SU-DHL-6 (cell line): ENCODE results near the gene NPDC1.

Source experiments
- H2AFZ ChIP-seq: fragments of 200-600 bp; sonication (generic); 2 replicates; pipeline ENCODE4 v1.6.1; 2014; ENCODE audit warnings: low read depth, mild to moderate bottlenecking, moderate library complexity, mixed read lengths, antibody characterized with exemption, low read length; ENCODE audit not compliant: severe bottlenecking
- H3F3A ChIP-seq: fragments of 200-600 bp; shearing (Covaris generic); 2 replicates; pipeline ENCODE4 v1.6.0; 2016; ENCODE audit warnings: antibody characterized with exemption, mild to moderate bottlenecking; ENCODE audit not compliant: insufficient read depth
- H3K27ac ChIP-seq: fragments of 200-600 bp; sonication (generic); 2 replicates; pipeline ENCODE4 v1.5.1; 2016; ENCODE audit warnings: low read depth, mild to moderate bottlenecking, low read length, moderate library complexity, mixed read lengths
- H3K27me3 ChIP-seq: fragments of 200-600 bp; sonication (generic), shearing (Covaris generic); 2 replicates; pipeline ENCODE4 v1.6.0; 2014; ENCODE audit warnings: mild to moderate bottlenecking, low read length
- H3K36me3 ChIP-seq: fragments of 200-600 bp; sonication (generic); 2 replicates; pipeline ENCODE4 v1.6.1; 2014; ENCODE audit warnings: mild to moderate bottlenecking, low read length, mixed read lengths
- H3K4me2 ChIP-seq: fragments of 300-600, 200-600 bp; shearing (Covaris generic), sonication (generic); 2 replicates; pipeline ENCODE4 v1.6.0; 2014; ENCODE audit warnings: low read length, low read depth, mild to moderate bottlenecking; ENCODE audit not compliant: poor library complexity, severe bottlenecking
- H3K4me3 ChIP-seq: fragments of 200-600 bp; sonication (generic); 2 replicates; pipeline ENCODE4 v1.5.1; 2014; ENCODE audit warnings: antibody characterized with exemption, low read length, mild to moderate bottlenecking, mixed read lengths; ENCODE audit not compliant: insufficient read depth, poor library complexity, severe bottlenecking
- H3K79me2 ChIP-seq: fragments of 200-600 bp; sonication (generic); 2 replicates; pipeline ENCODE4 v1.6.1; 2014; ENCODE audit warnings: mild to moderate bottlenecking, low read length, moderate library complexity; ENCODE audit not compliant: insufficient read depth
- H3K9ac ChIP-seq: fragments of 200-600 bp; sonication (generic); 2 replicates; pipeline ENCODE4 v1.7.0; 2014; ENCODE audit warnings: mild to moderate bottlenecking, low read length
- H3K9me2 ChIP-seq: fragments of 200-600 bp; sonication (generic); replicated peaks from 2 replicates; pipeline ENCODE4 v1.6.1; 2014; ENCODE audit warnings: low read length; ENCODE audit not compliant: insufficient read depth
- H3K9me3 ChIP-seq: fragments of 200-600 bp; sonication (generic); 2 replicates; pipeline ENCODE4 v1.6.1; 2014; ENCODE audit warnings: low read length, mixed read lengths; ENCODE audit not compliant: insufficient read depth
- H4K20me1 ChIP-seq: fragments of 200-600 bp; sonication (generic); 2 replicates; pipeline ENCODE4 v1.6.1; 2014; ENCODE audit warnings: low read depth, mild to moderate bottlenecking, antibody characterized with exemption, low read length, moderate library complexity, mixed read lengths
- CTCF ChIP-seq: fragments of 200-600 bp; sonication (generic); IDR thresholded peaks from one replicate; pipeline ENCODE4 v1.5.1; 2017; ENCODE audit warnings: antibody characterized with exemption, mild to moderate bottlenecking, low read length, moderate library complexity; ENCODE audit not compliant: insufficient read depth, poor library complexity, severe bottlenecking
- EZH2phosphoT487 ChIP-seq: fragments of 200-600 bp; sonication (generic), shearing (Covaris generic); conservative IDR thresholded peaks from 2 replicates; pipeline ENCODE4 v1.6.1; 2018; ENCODE audit warnings: mild to moderate bottlenecking, antibody characterized with exemption, low read length, moderate library complexity, mixed read lengths

The NPDC1 gene

GRCh38 chr9:137053944-137054931 lies 8.3 kb upstream of the NPDC1 start, which contains the start of gene ENTPD2:
TSS of gene ENTPD2 (minus strand) at chr9:137054061. CDS start at chr9:137053997, 64 bp downstream.
- Histone ChIP-seq H3K79me2 (no peaks in the 10 kb centered on the region), H3K36me3 (no peaks in the 10 kb centered on the region), H4K20me1 (no peaks in the 10 kb centered on the region), H3K4me2 (no peak within 1 kb of the TSS), H3F3A (no peaks in the 10 kb centered on the region), H3K9me2 (no peaks in the 10 kb centered on the region), H2AFZ (no peak within 1 kb of the TSS), H3K27ac (no peak within 1 kb of the TSS), H3K27me3 (no peaks in the 10 kb centered on the region), H3K9ac (no peak within 1 kb of the TSS), H3K4me3 (no peak within 1 kb of the TSS), H3K9me3 (no peaks in the 10 kb centered on the region)
- no peak for TF ChIP-seq CTCF
- TF ChIP-seq EZH2phosphoT487: no peak

DNA sequence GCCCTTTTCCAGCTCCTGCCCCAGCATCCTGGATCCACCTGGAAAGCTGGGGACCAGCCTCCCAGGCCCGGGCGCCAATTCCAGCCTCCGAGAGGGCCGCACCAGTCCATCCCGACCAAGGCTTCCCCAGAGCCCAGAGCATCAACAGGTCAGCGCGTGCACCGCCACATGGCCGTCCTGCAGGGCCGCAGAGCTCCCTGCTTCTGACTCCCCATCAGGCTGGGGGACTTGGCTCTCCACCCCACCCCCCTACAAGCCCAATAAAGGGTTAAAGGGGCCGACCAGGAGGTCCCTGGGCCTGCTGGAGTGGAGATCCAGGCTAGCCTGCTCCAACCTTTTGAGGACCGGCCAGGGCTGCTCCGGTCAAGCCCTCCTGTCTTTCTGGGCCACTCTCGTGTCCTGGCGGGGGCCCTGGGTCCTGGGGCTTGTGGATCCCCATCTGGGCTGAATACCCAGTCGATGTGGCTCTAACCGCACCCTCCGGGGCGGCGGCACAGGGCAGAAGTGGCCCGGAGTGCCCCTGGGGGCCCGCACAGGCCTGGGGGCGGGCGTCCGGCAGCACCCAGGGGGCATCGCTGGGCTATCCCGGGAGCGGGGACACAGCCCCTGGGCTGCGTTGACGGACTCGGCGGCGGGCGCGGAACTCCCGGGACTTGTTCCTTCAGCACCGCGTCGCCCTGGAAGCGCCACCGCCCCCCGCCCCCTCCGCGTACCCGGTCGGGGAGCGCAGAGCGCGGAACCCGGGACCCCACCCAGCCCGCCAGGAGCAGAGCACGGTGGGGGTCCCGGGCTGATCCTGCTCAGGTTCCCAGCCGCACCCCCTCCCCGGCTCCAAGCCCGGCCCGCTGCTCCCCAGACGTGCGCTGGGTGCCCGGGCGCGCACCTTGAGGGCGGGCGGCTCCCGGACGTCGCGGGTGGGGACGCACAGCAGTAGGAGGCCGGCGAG lies 7.3 kb upstream of the NPDC1 start:
- H3K36me3 ChIP-seq: no peaks in the 10 kb centered on the region
- H4K20me1 ChIP-seq: no peaks in the 10 kb centered on the region
- H3K27ac ChIP-seq: no peak overlapping the region
- no peak overlapping the region for H3K4me2 ChIP-seq
- H3K79me2 ChIP-seq: no peaks in the 10 kb centered on the region
- H3F3A ChIP-seq: no peaks in the 10 kb centered on the region
- no peak overlapping the region for H3K4me3 ChIP-seq
- no peaks in the 10 kb centered on the region for H3K9me3 ChIP-seq
- H2AFZ ChIP-seq: no peak overlapping the region
- TF ChIP-seq CTCF (no peak), EZH2phosphoT487 (no peak)
- no peaks in the 10 kb centered on the region for H3K27me3 ChIP-seq
- no peak overlapping the region for H3K9ac ChIP-seq
- H3K9me2 ChIP-seq: no peaks in the 10 kb centered on the region

DNA sequence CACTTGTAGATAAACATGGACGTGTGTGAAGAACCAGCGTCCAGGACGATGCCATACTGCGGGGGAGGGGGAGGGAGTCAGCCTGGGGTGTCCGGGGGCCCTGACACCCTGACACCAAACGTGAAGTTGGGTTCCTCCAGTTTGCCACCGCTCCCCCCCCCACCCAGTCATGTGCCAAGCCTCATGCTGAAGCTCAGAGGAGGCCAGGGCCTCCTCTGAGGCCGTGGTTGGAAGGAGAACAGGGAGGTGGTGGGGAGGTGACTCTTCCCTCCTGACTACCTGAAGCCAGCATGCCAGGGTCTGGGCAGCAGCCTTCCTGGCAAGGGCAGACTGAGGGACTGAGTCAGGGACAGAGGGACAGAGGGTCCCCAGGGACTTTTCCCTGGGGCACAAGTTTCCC lies 6.3 kb upstream of the NPDC1 start:
- H3K9me2 ChIP-seq: no peaks in the 10 kb centered on the region
- no peaks in the 10 kb centered on the region for H3F3A ChIP-seq
- no peak overlapping the region for H2AFZ ChIP-seq
- TF ChIP-seq CTCF: no peak
- no peak for TF ChIP-seq EZH2phosphoT487
- no peak overlapping the region for H3K9ac ChIP-seq
- H3K4me3 ChIP-seq: no peak overlapping the region
- no peak overlapping the region for H3K27ac ChIP-seq
- no peaks in the 10 kb centered on the region for H3K9me3 ChIP-seq
- no peaks in the 10 kb centered on the region for H3K36me3 ChIP-seq
- H4K20me1 ChIP-seq: no peaks in the 10 kb centered on the region
- no peaks in the 10 kb centered on the region for H3K27me3 ChIP-seq
- H3K4me2 ChIP-seq: no peak overlapping the region
- no peaks in the 10 kb centered on the region for H3K79me2 ChIP-seq
